Prostate gland (tissue), 2 donors: ENCODE measurements around the gene CAMKK1. TPM values are rescaled to one million over a fixed set of nuclear protein-coding genes. Genes with fewer than 3 reads are reported as not detected.

Experiments
- DNase-seq: peaks from one replicate; pipeline ENCODE4 v3.0.0-alpha.2; 2019; ENCODE audit warnings: low spot score
- H3K27ac ChIP-seq, 2 donors: fragments of 200-600 bp; sonication (generic); 2 replicates each; pipeline ENCODE4 v1.5.1; 2017 to 2019
- H3K27me3 ChIP-seq: fragments of 200-600 bp; sonication (generic); replicated peaks from 2 replicates; pipeline ENCODE4 v1.5.1; 2019; ENCODE audit not compliant: insufficient read depth
- H3K36me3 ChIP-seq, 2 donors: fragments of 200-600 bp; sonication (generic); 1 replicate in 1 of 2; 2 replicates in 1 of 2; pipeline versions ENCODE4 v1.5.1 to v1.8.1; 2017 to 2019
- H3K4me1 ChIP-seq: fragments of 200-600 bp; sonication (generic); replicated peaks from 2 replicates; pipeline ENCODE4 v1.5.1; 2019
- H3K4me3 ChIP-seq, 2 donors: fragments of 200-600 bp; sonication (generic); 2 replicates each; pipeline ENCODE4 v1.5.1; 2017 to 2019
- H3K9me3 ChIP-seq: fragments of 200-600 bp; sonication (generic); 2 replicates; pipeline ENCODE4 v1.5.1; 2017
- POLR2A ChIP-seq: fragments of 450-650 bp; IDR thresholded peaks from one replicate; pipeline ENCODE4 v1.6.1; 2016; ENCODE audit warnings: antibody characterized with exemption, mild to moderate bottlenecking
- POLR2AphosphoS5 ChIP-seq: sonication (generic); formaldehyde crosslinking; IDR thresholded peaks from one replicate; pipeline ENCODE4 v1.6.1; 2017; ENCODE audit warnings: antibody characterized with exemption
- WGBS: methylation state at CpG from one replicate; pipeline ENCODE4 v1.1.5; 2018; 5-methylcytosine and 5-hydroxymethylcytosine counted together
- intact Hi-C: fragments of 100-400 bp; cut with DNase I; formaldehyde crosslinking; loops from one replicate; pipeline ENCODE4 v1.14.2; 2022
- total RNA-seq, 2 donors: library from RNA; depleted of rRNA; stranded (reverse); fragments of >200 nt; gene quantifications; one replicate each; pipeline ENCODE4 v1.1.0, GENCODE V29; 2016
- TF ChIP-seq, protein P1 (sequence below), 4 experiments: fragments of 200-600 bp in 2 of 4; fragments of 450-650 bp in 2 of 4; sonication (generic) in 2 of 4; IDR thresholded peaks; 1 replicate in 3 of 4; 2 replicates in 1 of 4; pipeline ENCODE4 v1.5.1; 2016 to 2019; ENCODE audit warnings: antibody characterized with exemption in 4 of 4, mild to moderate bottlenecking in 2 of 4, moderate library complexity in 2 of 4

Gene CAMKK1
- total RNA-seq, 2 donors from 2014 or later, result 2.0 to 12.8 TPM

DNA sequence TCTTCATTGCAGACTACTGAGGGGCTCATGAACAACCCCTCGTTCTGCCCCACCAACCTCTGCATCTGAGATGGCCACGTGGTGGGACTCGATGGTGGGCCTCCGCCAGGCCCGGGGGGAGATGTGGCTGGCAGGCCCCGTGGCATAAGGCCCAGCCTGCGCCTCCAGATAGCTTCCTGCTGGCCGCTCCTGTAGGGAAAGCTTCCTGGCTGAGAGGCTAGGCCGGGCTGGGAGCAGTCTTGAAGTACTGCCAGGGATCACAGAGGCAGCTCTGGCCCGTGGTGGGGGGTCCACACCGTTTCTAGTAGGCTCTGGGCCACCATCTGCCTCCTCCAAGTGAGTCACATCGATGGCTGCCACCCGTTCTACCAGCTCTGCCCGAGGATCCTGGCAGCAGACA lies 7.6 kb downstream of the CAMKK1 start:
- H3K36me3 ChIP-seq, result no peaks in the 10 kb centered on the region
- DNase-seq, result no peak
- WGBS, result 78% methylated on average over 12 of the region's 14 CpGs
- intact Hi-C loops, result no loop called here
- TF ChIP-seq POLR2AphosphoS5, result no peak
- TF ChIP-seq, protein P1, sequence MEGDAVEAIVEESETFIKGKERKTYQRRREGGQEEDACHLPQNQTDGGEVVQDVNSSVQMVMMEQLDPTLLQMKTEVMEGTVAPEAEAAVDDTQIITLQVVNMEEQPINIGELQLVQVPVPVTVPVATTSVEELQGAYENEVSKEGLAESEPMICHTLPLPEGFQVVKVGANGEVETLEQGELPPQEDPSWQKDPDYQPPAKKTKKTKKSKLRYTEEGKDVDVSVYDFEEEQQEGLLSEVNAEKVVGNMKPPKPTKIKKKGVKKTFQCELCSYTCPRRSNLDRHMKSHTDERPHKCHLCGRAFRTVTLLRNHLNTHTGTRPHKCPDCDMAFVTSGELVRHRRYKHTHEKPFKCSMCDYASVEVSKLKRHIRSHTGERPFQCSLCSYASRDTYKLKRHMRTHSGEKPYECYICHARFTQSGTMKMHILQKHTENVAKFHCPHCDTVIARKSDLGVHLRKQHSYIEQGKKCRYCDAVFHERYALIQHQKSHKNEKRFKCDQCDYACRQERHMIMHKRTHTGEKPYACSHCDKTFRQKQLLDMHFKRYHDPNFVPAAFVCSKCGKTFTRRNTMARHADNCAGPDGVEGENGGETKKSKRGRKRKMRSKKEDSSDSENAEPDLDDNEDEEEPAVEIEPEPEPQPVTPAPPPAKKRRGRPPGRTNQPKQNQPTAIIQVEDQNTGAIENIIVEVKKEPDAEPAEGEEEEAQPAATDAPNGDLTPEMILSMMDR (IDR thresholded peaks at IDR 0.05), result no peak
- TF ChIP-seq POLR2A, result no peak
- no peaks in the 10 kb centered on the region for H3K27me3 ChIP-seq
- H3K4me3 ChIP-seq, result no peak overlapping the region
- H3K9me3 ChIP-seq, result no peaks in the 10 kb centered on the region
- peaks cover 12% of the 10 kb centered on the region for H3K4me1 ChIP-seq
- H3K27ac ChIP-seq, result peak overlapping the region in 1 of 2 donors; percentile 15

GRCh38 chr17:3884188-3884587 lies 8.7 kb downstream of the CAMKK1 start:
- no peaks in the 10 kb centered on the region for H3K36me3 ChIP-seq
- peaks cover 12% of the 10 kb centered on the region for H3K4me1 ChIP-seq
- H3K27ac ChIP-seq, result no peak overlapping the region
- WGBS, result 60% methylated on average over 12 of the region's 12 CpGs
- intact Hi-C loops, result no loop called here
- H3K4me3 ChIP-seq, result no peak overlapping the region
- no peaks in the 10 kb centered on the region for H3K9me3 ChIP-seq
- TF ChIP-seq POLR2A, result no peak
- TF ChIP-seq, protein P1 (IDR thresholded peaks at IDR 0.05), result no peak
- TF ChIP-seq POLR2AphosphoS5, result no peak
- DNase-seq, result no peak
- no peaks in the 10 kb centered on the region for H3K27me3 ChIP-seq

GRCh38 chr17:3882276-3882675 lies 10.6 kb downstream of the CAMKK1 start:
- intact Hi-C loops, result no loop called here
- H3K27me3 ChIP-seq, result no peaks in the 10 kb centered on the region
- no peak for TF ChIP-seq POLR2A
- TF ChIP-seq, protein P1 (IDR thresholded peaks at IDR 0.05), result no peak
- no peak for TF ChIP-seq POLR2AphosphoS5
- H3K9me3 ChIP-seq, result no peaks in the 10 kb centered on the region
- no peaks in the 10 kb centered on the region for H3K36me3 ChIP-seq
- H3K4me1 ChIP-seq, result peaks cover under 1% of the 10 kb centered on the region
- H3K4me3 ChIP-seq, result no peak overlapping the region
- H3K27ac ChIP-seq, result no peak overlapping the region
- DNase-seq, result no peak
- WGBS, result 83% methylated on average over 3 of the region's 4 CpGs

DNA sequence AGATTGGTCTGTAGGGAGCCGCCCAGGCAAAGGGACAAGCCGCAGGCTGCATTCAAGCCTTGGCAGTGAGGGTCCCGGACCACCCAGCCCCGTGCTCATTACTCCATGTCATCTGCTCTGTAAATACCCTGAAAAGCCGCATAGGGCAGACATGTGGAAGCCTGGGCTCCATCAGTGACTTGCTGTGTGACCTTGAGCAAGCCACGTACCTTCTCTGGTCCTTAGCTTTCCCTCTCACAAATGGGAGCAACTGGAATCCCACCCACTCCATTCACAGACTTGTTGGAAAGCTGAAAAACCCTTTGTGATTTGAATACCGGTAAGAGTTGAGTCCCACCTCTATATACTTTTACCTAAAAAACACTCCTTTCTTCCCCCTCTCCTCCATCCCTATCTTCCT lies 11.9 kb downstream of the CAMKK1 start:
- Histone ChIP-seq H3K9me3 (no peaks in the 10 kb centered on the region), H3K4me3 (no peak overlapping the region), H3K4me1 (no peaks in the 10 kb centered on the region), H3K27ac (no peak overlapping the region), H3K36me3 (no peaks in the 10 kb centered on the region), H3K27me3 (no peaks in the 10 kb centered on the region)
- TF ChIP-seq POLR2A (no peak), POLR2AphosphoS5 (no peak)
- TF ChIP-seq, protein P1 (IDR thresholded peaks at IDR 0.05), result no peak
- WGBS, result 95% methylated on average over 7 of the region's 7 CpGs
- DNase-seq, result no peak
- intact Hi-C loops, result no loop called here

GRCh38 chr17:3879591-3880417 lies 13.0 kb downstream of the CAMKK1 start:
- Histone ChIP-seq H3K9me3 (no peaks in the 10 kb centered on the region), H3K36me3 (no peaks in the 10 kb centered on the region), H3K27me3 (no peaks in the 10 kb centered on the region), H3K4me3 (no peak overlapping the region), H3K27ac (no peak overlapping the region), H3K4me1 (no peaks in the 10 kb centered on the region)
- TF ChIP-seq, protein P1 (IDR thresholded peaks at IDR 0.05), result no peak
- TF ChIP-seq POLR2A, result no peak
- no peak for TF ChIP-seq POLR2AphosphoS5
- 53% methylated on average over 24 of the region's 25 CpGs for WGBS
- no peak for DNase-seq
- intact Hi-C loops, result no loop called here
